Neuronal stem cell (in vitro differentiated cells): ENCODE data around the gene TC2N.
A peak's percentile ranks its signal among the peaks of the same experiment; 100 is the strongest.

Experiments
- DNase-seq: peaks from one replicate; pipeline ENCODE4 v3.0.0-alpha.2; 2013; ENCODE audit warnings: low spot score
- H2AFZ ChIP-seq: one replicate; pipeline ENCODE4 v1.6.1; 2013; ENCODE audit warnings: mild to moderate bottlenecking, low read length, inconsistent platforms
- H2AK5ac ChIP-seq: 2 replicates; pipeline ENCODE4 v1.6.1; 2013; ENCODE audit warnings: low read depth, mild to moderate bottlenecking, inconsistent platforms, low read length, moderate library complexity, mixed read lengths
- H2BK120ac ChIP-seq: 2 replicates; pipeline ENCODE4 v1.6.1; 2013; ENCODE audit warnings: low read depth, mild to moderate bottlenecking, inconsistent platforms, low read length, moderate library complexity, mixed read lengths
- H2BK12ac ChIP-seq: one replicate; pipeline ENCODE4 v1.6.1; 2013; ENCODE audit warnings: low read length, inconsistent platforms
- H2BK15ac ChIP-seq: 2 replicates; pipeline ENCODE4 v1.6.1; 2013; ENCODE audit warnings: mild to moderate bottlenecking, low read length, inconsistent platforms, mixed read lengths
- H2BK5ac ChIP-seq: one replicate; pipeline ENCODE4 v1.6.1; 2013; ENCODE audit warnings: inconsistent platforms, mild to moderate bottlenecking, low read length, moderate library complexity
- H3K14ac ChIP-seq: one replicate; pipeline ENCODE4 v1.6.1; 2013; ENCODE audit warnings: low read length, inconsistent platforms
- H3K18ac ChIP-seq: 2 replicates; pipeline ENCODE4 v1.6.1; 2013; ENCODE audit warnings: low read length, inconsistent platforms
- H3K23ac ChIP-seq: 2 replicates; pipeline ENCODE4 v1.6.1; 2013; ENCODE audit warnings: low read depth, mild to moderate bottlenecking, mixed read lengths, low read length, inconsistent platforms; ENCODE audit not compliant: poor library complexity
- H3K27ac ChIP-seq: replicated peaks from 3 replicates; pipeline ENCODE4 v1.5.1; 2013; ENCODE audit warnings: low read length, inconsistent platforms
- H3K27me3 ChIP-seq, 3 experiments: 2 replicates each; pipeline ENCODE4 v1.6.1; 2013; ENCODE audit warnings: low read length in 3 of 3, mild to moderate bottlenecking in 2 of 3, inconsistent platforms in 1 of 3, low read depth in 1 of 3, mixed read lengths in 1 of 3, moderate library complexity in 1 of 3; ENCODE audit not compliant: control insufficient read depth in 3 of 3, insufficient read depth in 3 of 3
- H3K36me3 ChIP-seq, 2 donors: replicated peaks in 1 of 2; 2 replicates each; pipeline ENCODE4 v1.6.1; 2013; ENCODE audit warnings: low read length in 2 of 2; ENCODE audit not compliant: control insufficient read depth in 2 of 2, insufficient read depth in 2 of 2
- H3K4ac ChIP-seq: 2 replicates; pipeline ENCODE4 v1.6.1; 2013; ENCODE audit warnings: inconsistent platforms, mild to moderate bottlenecking, low read length, moderate library complexity
- H3K4me1 ChIP-seq, 2 donors: 1 replicate in 1 of 2; 2 replicates in 1 of 2; pipeline ENCODE4 v1.6.1; 2013; ENCODE audit warnings: low read length in 2 of 2, low read depth in 1 of 2; ENCODE audit not compliant: control insufficient read depth in 2 of 2, insufficient read depth in 1 of 2
- H3K4me2 ChIP-seq: one replicate; pipeline ENCODE4 v1.6.1; 2013; ENCODE audit warnings: mild to moderate bottlenecking, low read length, inconsistent platforms; ENCODE audit not compliant: insufficient read depth, poor library complexity, severe bottlenecking
- H3K4me3 ChIP-seq, 2 donors: 2 replicates each; pipeline ENCODE4 v1.5.1; 2013; ENCODE audit warnings: low read length in 2 of 2, mild to moderate bottlenecking in 2 of 2, inconsistent platforms in 1 of 2, moderate library complexity in 1 of 2
- H3K79me1 ChIP-seq: one replicate; pipeline ENCODE4 v1.6.1; 2013; ENCODE audit warnings: low read depth, mild to moderate bottlenecking, inconsistent platforms, low read length, moderate library complexity
- H3K9ac ChIP-seq: one replicate; pipeline ENCODE4 v1.6.1; 2013; ENCODE audit warnings: mild to moderate bottlenecking, low read depth, low read length, inconsistent platforms; ENCODE audit not compliant: poor library complexity
- H3K9me3 ChIP-seq, 2 donors: replicated peaks in 1 of 2; 2 replicates each; pipeline versions ENCODE3 to v1.6.1; 2013; ENCODE audit warnings: low read length in 2 of 2, mild to moderate bottlenecking in 2 of 2, inconsistent platforms in 1 of 2, low read depth in 1 of 2, mixed read lengths in 1 of 2, moderate library complexity in 1 of 2; ENCODE audit not compliant: control insufficient read depth in 2 of 2, insufficient read depth in 1 of 2
- H4K8ac ChIP-seq: one replicate; pipeline ENCODE4 v1.6.1; 2013; ENCODE audit warnings: low read depth, mild to moderate bottlenecking, inconsistent platforms, low read length, moderate library complexity
- H4K91ac ChIP-seq: one replicate; pipeline ENCODE4 v1.6.1; 2013; ENCODE audit warnings: low read length, low read depth, mild to moderate bottlenecking, inconsistent platforms; ENCODE audit not compliant: poor library complexity
- WGBS, 2 donors: extraction: QIAGEN DNeasy Blood & Tissue Kit; methylation state at CpG; one replicate each; pipeline ENCODE4 v1.1.7; 2013; ENCODE audit warnings: missing lambda C conversion rate in 2 of 2, mixed read lengths in 1 of 2; ENCODE audit not compliant: insufficient read length in 2 of 2, insufficient replicate concordance in 1 of 2; ENCODE audit errors: extremely low coverage in 2 of 2; 5-methylcytosine and 5-hydroxymethylcytosine counted together

TC2N gene

GRCh38 chr14:91862417-91862816 is 4.9 kb downstream of the TC2N start:
- no peak for DNase-seq
- H3K27me3 ChIP-seq, result peaks cover 0 to 2% (median 0%) of the 10 kb centered on the region in 3 experiments

GRCh38 chr14:91861091-91861490 is 6.2 kb downstream of the TC2N start:
- Histone ChIP-seq H3K27ac (no peak overlapping the region), H2BK12ac (no peak overlapping the region), H2BK5ac (no peak overlapping the region), H2AK5ac (no peak overlapping the region), H2AFZ (no peak overlapping the region), H3K36me3 (no peaks in the 10 kb centered on the region), H3K4ac (no peak overlapping the region), H3K23ac (no peak overlapping the region), H3K9ac (no peak overlapping the region), H3K27me3 (peaks cover 0 to 2% (median 0%) of the 10 kb centered on the region in 3 experiments), H4K91ac (no peak overlapping the region), H3K9me3 (no peaks in the 10 kb centered on the region), H3K4me3 (no peak overlapping the region), H3K18ac (no peak overlapping the region), H3K4me2 (no peak overlapping the region), H3K79me1 (no peaks in the 10 kb centered on the region), H2BK120ac (no peak overlapping the region), H3K4me1 (no peaks in the 10 kb centered on the region), H4K8ac (no peak overlapping the region), H2BK15ac (no peak overlapping the region), H3K14ac (no peak overlapping the region)
- no peak for DNase-seq
- no CpG with 5 or more reads among the region's 2 CpGs for WGBS, 2 donors

More at GRCh38 chr14:91862417-91862816, 4.9 kb downstream of the TC2N start:
- Histone ChIP-seq H2AFZ (no peak overlapping the region), H4K91ac (no peak overlapping the region), H3K36me3 (no peaks in the 10 kb centered on the region), H3K14ac (no peak overlapping the region), H3K27ac (no peak overlapping the region), H2BK5ac (no peak overlapping the region), H3K4me2 (no peak overlapping the region), H2BK15ac (no peak overlapping the region), H3K9me3 (no peaks in the 10 kb centered on the region), H3K79me1 (no peaks in the 10 kb centered on the region), H3K4me1 (no peaks in the 10 kb centered on the region), H2BK120ac (no peak overlapping the region), H3K4me3 (no peak overlapping the region), H4K8ac (peak overlapping the region; percentile 52), H3K4ac (no peak overlapping the region), H2BK12ac (no peak overlapping the region), H2AK5ac (no peak overlapping the region), H3K23ac (no peak overlapping the region), H3K9ac (no peak overlapping the region), H3K18ac (no peak overlapping the region)
- no CpG with 5 or more reads among the region's 4 CpGs for WGBS, 2 donors

- no peak overlapping the region for H4K8ac ChIP-seq
- H3K36me3 ChIP-seq, result no peaks in the 10 kb centered on the region
- no peaks in the 10 kb centered on the region for H3K9me3 ChIP-seq
- no peak overlapping the region for H2BK15ac ChIP-seq
- H3K4me3 ChIP-seq, result no peak overlapping the region
- H3K23ac ChIP-seq, result no peak overlapping the region
- H3K9ac ChIP-seq, result no peak overlapping the region
- H2BK5ac ChIP-seq, result no peak overlapping the region
- H4K91ac ChIP-seq, result no peak overlapping the region
- no peak for DNase-seq
- H3K79me1 ChIP-seq, result no peaks in the 10 kb centered on the region
- H3K4me2 ChIP-seq, result no peak overlapping the region
- no peaks in the 10 kb centered on the region for H3K4me1 ChIP-seq
- no peak overlapping the region for H2AK5ac ChIP-seq
- no peak overlapping the region for H3K27ac ChIP-seq
- H2BK12ac ChIP-seq, result no peak overlapping the region
- H2BK120ac ChIP-seq, result no peak overlapping the region
- H3K4ac ChIP-seq, result no peak overlapping the region
- no peak overlapping the region for H2AFZ ChIP-seq
- no peak overlapping the region for H3K14ac ChIP-seq
- no peak overlapping the region for H3K18ac ChIP-seq
- peaks cover 0 to 2% (median 0%) of the 10 kb centered on the region in 3 experiments for H3K27me3 ChIP-seq
Measured at GRCh38 chr14:91860238-91860637, 7.1 kb downstream of the TC2N start.

- no peak overlapping the region for H3K23ac ChIP-seq
- no peaks in the 10 kb centered on the region for H3K36me3 ChIP-seq
- no peak overlapping the region for H2BK5ac ChIP-seq
- H3K27me3 ChIP-seq, result no peaks in the 10 kb centered on the region
- H3K79me1 ChIP-seq, result no peaks in the 10 kb centered on the region
- H3K14ac ChIP-seq, result no peak overlapping the region
- H3K27ac ChIP-seq, result no peak overlapping the region
- no peak overlapping the region for H3K4me3 ChIP-seq
- no peak overlapping the region for H2AK5ac ChIP-seq
- no peaks in the 10 kb centered on the region for H3K9me3 ChIP-seq
- no peak overlapping the region for H3K4ac ChIP-seq
- no peak overlapping the region for H3K18ac ChIP-seq
- no peak overlapping the region for H3K9ac ChIP-seq
- no CpG with 5 or more reads among the region's 8 CpGs for WGBS, 2 donors
- no peak overlapping the region for H4K91ac ChIP-seq
- H2BK15ac ChIP-seq, result no peak overlapping the region
- no peak overlapping the region for H2BK120ac ChIP-seq
- H2AFZ ChIP-seq, result no peak overlapping the region
- no peak overlapping the region for H4K8ac ChIP-seq
- H2BK12ac ChIP-seq, result no peak overlapping the region
- no peaks in the 10 kb centered on the region for H3K4me1 ChIP-seq
- DNase-seq, result no peak
- H3K4me2 ChIP-seq, result no peak overlapping the region
Measured at GRCh38 chr14:91858536-91859275, 8.6 kb downstream of the TC2N start.
